ENCODE measurements around the gene CEP128.

CEP128 gene

DNA sequence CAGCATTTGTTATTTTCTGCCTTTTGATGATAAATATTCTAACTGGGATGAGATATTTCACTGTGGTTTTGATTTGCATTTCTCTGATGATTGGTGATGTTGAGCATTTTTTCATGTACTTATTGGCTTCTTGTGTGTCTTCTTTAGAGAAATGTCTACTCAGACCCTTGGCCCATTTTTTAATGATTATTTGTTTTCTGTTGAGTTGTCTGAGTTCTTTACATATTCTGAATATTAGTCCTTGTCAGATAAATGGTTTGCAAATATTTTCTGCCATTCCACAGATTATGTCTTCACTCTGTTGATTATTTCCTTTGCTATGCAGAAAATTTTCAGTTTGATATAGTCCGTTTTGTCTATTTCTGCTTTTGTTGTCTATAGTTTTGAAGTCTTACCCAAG, 317.0 kb downstream of the CEP128 start:
- Histone ChIP-seq H3K4me1 (ENCODE audit: control insufficient read depth in 1 of 2, insufficient read depth in 1 of 2, low read depth in 1 of 2, low read length in 1 of 2) (no peaks in the 10 kb centered on the region), H3K27me3 (no peaks in the 10 kb centered on the region), H3K4me3 (ENCODE audit: low read depth in 1 of 2, low read length in 1 of 2) (no peak overlapping the region)

DNA sequence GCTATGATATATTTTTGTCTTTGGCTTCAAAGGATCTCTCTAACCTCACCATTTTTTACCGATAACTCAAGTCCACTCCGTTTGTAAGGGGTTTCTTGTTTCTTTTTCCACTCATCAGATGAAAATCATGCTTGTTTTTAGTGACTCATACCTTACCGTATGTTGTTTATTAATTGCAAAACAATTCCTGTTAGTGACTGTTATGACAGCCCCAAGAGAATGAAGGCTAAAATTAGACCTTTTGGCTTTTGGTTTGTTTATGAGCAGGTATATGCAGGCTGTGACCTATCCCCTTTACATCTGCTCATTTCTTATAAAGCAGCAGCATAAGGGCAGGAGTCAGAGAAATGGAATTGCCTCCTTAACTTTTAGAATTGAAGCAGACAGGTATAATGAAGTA, 319.8 kb downstream of the CEP128 start:
- H3K4me3 ChIP-seq (ENCODE audit: low read depth in 1 of 2, low read length in 1 of 2): no peak overlapping the region
- no peaks in the 10 kb centered on the region for H3K4me1 ChIP-seq (ENCODE audit: control insufficient read depth in 1 of 2, insufficient read depth in 1 of 2, low read depth in 1 of 2, low read length in 1 of 2)
- no peaks in the 10 kb centered on the region for H3K9me3 ChIP-seq
- H3K36me3 ChIP-seq: no peaks in the 10 kb centered on the region
- H3K27ac ChIP-seq: no peak overlapping the region
- H3K27me3 ChIP-seq: no peaks in the 10 kb centered on the region
- TF ChIP-seq, protein P1, sequence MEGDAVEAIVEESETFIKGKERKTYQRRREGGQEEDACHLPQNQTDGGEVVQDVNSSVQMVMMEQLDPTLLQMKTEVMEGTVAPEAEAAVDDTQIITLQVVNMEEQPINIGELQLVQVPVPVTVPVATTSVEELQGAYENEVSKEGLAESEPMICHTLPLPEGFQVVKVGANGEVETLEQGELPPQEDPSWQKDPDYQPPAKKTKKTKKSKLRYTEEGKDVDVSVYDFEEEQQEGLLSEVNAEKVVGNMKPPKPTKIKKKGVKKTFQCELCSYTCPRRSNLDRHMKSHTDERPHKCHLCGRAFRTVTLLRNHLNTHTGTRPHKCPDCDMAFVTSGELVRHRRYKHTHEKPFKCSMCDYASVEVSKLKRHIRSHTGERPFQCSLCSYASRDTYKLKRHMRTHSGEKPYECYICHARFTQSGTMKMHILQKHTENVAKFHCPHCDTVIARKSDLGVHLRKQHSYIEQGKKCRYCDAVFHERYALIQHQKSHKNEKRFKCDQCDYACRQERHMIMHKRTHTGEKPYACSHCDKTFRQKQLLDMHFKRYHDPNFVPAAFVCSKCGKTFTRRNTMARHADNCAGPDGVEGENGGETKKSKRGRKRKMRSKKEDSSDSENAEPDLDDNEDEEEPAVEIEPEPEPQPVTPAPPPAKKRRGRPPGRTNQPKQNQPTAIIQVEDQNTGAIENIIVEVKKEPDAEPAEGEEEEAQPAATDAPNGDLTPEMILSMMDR (IDR thresholded peaks at IDR 0.05): no peak

More for the DNA sequence above, 317.0 kb downstream of the CEP128 start:
- H3K9me3 ChIP-seq: no peaks in the 10 kb centered on the region
- TF ChIP-seq, protein P1 (IDR thresholded peaks at IDR 0.05): no peak
- no peaks in the 10 kb centered on the region for H3K36me3 ChIP-seq
- no peak overlapping the region for H3K27ac ChIP-seq

DNA sequence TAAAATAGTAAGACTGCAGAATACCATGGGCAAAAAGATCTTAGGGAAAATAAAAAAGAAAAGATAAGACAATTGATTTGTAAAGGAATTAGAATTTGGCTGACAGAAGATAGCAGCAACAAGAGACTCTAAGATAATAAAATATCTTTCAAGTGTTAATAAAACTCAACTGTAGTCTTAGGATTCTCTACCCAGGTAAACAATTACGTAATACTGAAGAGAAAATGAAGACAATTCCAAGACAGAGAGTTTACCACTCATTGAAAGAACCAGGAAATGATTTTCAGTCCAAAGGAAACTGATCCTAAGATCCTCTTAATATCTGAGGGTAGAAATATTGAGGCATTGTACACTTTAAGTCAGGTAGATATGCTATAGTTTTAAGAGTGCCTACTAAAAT, 321.1 kb downstream of the CEP128 start:
- H3K4me3 ChIP-seq (ENCODE audit: low read depth in 1 of 2, low read length in 1 of 2): no peak overlapping the region
- TF ChIP-seq, protein P1 (IDR thresholded peaks at IDR 0.05): no peak
- H3K36me3 ChIP-seq: no peaks in the 10 kb centered on the region
- no peaks in the 10 kb centered on the region for H3K4me1 ChIP-seq (ENCODE audit: control insufficient read depth in 1 of 2, insufficient read depth in 1 of 2, low read depth in 1 of 2, low read length in 1 of 2)
- H3K27me3 ChIP-seq: no peaks in the 10 kb centered on the region
- no peaks in the 10 kb centered on the region for H3K9me3 ChIP-seq
- H3K27ac ChIP-seq: no peak overlapping the region

DNA sequence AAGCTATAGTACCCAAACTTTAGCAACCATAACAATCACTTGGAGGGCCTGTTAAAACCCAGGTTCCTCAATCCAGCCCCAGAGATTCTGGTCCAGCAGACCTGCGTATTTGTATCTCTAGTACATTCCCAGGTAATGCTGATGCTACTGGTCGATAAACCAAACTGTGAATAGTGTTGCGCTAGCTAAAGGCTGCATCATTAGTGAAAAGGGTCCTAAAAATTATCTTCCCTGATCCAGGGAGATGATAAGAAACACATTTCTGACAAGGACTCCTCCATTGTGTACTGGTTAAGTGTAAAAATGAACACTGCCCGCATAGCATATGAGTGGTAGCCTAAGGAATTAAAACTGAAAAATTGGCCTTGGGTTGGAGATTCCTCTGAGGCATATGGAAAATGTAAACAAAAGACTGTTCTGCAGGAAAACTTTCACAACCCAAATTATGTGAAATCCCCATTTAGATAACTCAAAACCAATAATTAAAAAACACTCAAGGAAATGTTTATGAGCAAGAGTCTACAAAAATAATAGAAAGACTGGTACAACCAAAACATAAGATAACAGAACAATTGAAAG, 322.7 kb downstream of the CEP128 start:
- H3K4me1 ChIP-seq (ENCODE audit: control insufficient read depth in 1 of 2, insufficient read depth in 1 of 2, low read depth in 1 of 2, low read length in 1 of 2): no peaks in the 10 kb centered on the region
- H3K4me3 ChIP-seq (ENCODE audit: low read depth in 1 of 2, low read length in 1 of 2): no peak overlapping the region
- TF ChIP-seq, protein P1 (IDR thresholded peaks at IDR 0.05): no peak
- no peaks in the 10 kb centered on the region for H3K27me3 ChIP-seq
- H3K9me3 ChIP-seq: no peaks in the 10 kb centered on the region
- no peaks in the 10 kb centered on the region for H3K36me3 ChIP-seq
- no peak overlapping the region for H3K27ac ChIP-seq

DNA sequence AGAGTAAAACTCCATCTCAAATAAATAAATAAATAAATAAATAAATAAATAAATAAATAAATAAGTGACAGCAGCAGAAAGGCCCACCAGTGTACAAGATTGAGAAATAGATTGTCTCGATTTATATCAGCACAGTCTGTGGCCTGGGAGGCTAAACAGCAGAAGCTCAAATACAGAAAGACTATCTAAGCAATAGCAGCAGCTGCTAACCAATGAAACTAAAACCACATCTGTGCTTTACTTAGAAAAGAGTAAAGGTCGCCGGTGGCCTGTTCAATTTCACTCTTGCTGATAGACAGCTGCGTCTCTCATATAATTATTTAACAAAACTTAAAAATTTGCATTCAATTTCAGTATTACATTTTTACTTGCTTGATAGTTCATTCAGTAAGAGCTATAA, 325.7 kb downstream of the CEP128 start:
- TF ChIP-seq, protein P1 (IDR thresholded peaks at IDR 0.05): no peak
- Histone ChIP-seq H3K36me3 (no peaks in the 10 kb centered on the region), H3K9me3 (no peaks in the 10 kb centered on the region), H3K4me3 (ENCODE audit: low read depth in 1 of 2, low read length in 1 of 2) (no peak overlapping the region), H3K4me1 (ENCODE audit: control insufficient read depth in 1 of 2, insufficient read depth in 1 of 2, low read depth in 1 of 2, low read length in 1 of 2) (no peaks in the 10 kb centered on the region), H3K27me3 (no peaks in the 10 kb centered on the region), H3K27ac (no peak overlapping the region)

DNA sequence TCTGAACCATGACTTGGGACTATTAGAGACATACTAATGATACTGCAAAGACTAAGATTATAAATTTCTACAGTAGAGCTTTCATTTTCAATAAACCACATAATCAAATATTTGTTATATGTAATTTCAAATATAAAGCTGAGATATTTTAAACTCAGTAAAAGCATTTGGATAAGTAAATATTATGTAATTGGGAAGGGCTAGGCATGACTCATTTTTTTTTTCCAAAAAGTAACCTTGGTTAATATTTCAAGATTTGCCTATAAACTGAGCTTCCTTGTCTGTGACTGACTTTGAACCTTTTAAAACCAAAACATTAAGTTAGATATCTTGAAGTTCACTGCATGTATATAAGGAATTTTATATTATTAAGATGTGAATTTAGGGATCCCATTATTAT, 332.5 kb downstream of the CEP128 start:
- Histone ChIP-seq H3K27ac (no peak overlapping the region), H3K9me3 (no peaks in the 10 kb centered on the region), H3K27me3 (no peaks in the 10 kb centered on the region), H3K4me1 (ENCODE audit: control insufficient read depth in 1 of 2, insufficient read depth in 1 of 2, low read depth in 1 of 2, low read length in 1 of 2) (no peaks in the 10 kb centered on the region), H3K4me3 (ENCODE audit: low read depth in 1 of 2, low read length in 1 of 2) (no peak overlapping the region), H3K36me3 (no peaks in the 10 kb centered on the region)
- TF ChIP-seq, protein P1 (IDR thresholded peaks at IDR 0.05): no peak
